Measurements from ENCODE around the gene RAP1A.
"Not testable (repeated sequence)": the region's sequence is repeated elsewhere in the genome, so short reads cannot be mapped to it uniquely, and the experiment has no call there.

RAP1A gene

GRCh38 chr1:111739925-111740765 lies 120.6 kb downstream of the RAP1A start:
- peak; percentile 63 for DNase-seq

- not testable (repeated sequence) for DNase-seq
Observed at GRCh38 chr1:111742292-111742691, 122.7 kb downstream of the RAP1A start.

DNA sequence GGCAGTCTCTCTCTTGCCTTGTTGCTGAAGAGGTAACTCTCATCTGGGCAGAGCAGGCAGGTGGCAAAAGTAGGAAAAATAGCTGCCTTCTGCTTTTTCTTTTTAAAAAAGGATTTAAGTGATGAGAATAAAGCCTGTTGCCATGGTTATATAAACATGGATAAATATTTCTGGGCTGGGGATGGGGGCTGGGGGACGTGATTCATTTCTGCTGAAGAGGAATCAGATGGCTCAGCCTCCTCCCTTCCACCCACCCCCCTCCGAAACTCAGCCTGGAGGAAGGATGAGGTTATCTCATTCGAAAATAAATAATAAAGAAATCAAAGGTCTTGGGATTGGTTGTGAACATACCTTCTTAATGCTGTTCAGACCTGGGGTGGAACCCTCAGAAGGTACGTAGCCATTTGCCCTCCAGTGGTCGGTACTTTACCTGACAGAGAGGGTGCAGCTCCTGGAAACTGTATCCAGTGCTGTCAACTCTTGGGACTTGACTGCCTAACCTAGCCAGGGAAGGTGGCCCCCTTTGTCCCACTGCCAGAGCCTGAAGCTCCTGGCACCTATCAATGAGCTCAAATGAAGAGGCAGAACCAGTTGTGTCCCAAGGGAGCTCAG lies 123.5 kb downstream of the RAP1A start:
- DNase-seq = no peak

- no peak for DNase-seq
Observed at GRCh38 chr1:111743679-111744101, 124.1 kb downstream of the RAP1A start.

DNA sequence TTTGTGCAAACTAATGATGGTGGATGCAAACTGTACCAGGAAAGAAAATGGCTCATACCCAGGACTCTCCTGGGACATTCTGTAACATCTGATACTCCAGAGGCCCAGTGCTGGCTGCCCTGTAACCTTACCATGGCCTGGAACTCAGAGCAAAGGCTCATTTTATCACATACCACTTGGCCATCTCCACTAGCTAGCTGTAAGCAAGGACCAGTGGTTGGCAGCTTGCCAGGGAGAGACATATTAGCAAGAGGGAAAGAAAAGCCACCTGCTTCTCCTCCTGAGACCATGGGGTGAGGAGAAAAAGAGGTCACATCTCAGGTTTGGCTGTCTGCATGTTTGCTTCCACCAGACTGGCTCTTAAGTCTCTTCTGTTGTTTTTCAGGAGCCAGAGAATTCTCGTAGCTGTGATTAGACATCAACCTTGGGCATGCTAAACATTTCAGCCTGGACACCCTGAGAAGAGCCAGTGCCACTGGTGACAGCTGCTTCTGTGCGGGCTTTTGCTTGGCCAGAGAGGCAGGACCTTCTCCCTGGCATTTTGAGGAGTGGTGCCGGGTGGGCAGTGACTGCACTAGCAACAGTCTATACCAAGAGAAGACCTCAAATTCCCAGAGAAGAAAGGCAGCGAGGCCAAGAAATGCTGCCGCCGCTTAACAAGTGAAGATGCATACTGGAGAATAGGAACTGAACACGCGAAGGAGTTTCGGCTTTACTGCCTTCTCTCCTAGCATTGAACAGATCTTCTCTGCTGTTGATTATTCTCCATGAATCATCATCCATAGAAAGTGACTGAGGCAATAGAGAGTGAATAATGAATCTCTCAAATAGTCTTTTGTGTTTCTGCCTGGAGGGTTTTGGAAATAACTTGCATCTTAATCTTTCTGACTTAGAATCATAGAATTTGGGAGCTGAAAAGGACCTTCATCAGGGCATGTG lies 126.4 kb downstream of the RAP1A start:
- DNase-seq = no peak

DNA sequence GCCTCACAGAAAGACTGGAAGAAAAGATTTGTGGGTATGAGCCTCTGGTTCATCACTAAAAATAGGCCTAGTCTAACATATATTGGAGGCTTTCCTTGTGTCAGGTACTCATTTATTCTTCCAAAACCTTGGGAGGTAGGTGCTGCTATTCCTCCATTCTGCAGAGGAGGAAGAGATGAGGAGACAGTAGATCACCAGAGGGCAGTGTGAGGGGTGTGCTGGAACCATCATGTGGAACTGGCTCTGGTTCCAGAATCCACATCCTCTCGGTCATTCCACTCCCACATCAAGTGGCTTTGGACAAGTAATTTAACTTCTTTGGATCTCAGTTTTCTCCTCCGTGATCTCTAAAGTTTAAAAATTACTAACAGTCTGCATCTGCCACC lies 127.0 kb downstream of the RAP1A start:
- no peak for DNase-seq

GRCh38 chr1:111747282-111747734 lies 127.7 kb downstream of the RAP1A start:
- no peak for DNase-seq

DNA sequence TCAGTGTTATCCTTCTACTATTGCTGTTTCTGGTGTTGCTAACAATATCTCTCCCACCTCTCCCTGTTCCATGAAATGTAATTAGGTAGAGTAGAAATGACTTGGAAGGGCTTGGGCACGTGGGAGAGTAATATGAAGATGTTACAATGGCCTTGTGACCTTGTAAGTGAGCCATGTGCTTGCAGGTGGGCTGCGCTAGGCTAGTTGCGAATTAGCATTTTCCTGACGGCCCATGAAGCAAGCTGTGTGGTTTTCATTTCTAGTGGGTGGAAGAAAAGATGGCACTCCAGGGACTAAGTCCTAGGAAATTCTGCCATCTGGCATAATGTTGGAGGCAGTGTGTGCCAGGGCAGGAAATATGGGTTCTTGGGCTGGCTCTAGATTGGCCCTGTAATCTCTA lies 128.4 kb downstream of the RAP1A start:
- no peak for DNase-seq

- DNase-seq = no peak
Observed at GRCh38 chr1:111749628-111750027, 130.0 kb downstream of the RAP1A start.

GRCh38 chr1:111750856-111751255 lies 131.3 kb downstream of the RAP1A start:
- no peak for DNase-seq

- DNase-seq = no peak
Observed at GRCh38 chr1:111751906-111752575, 132.5 kb downstream of the RAP1A start.

GRCh38 chr1:111754984-111755330 lies 135.4 kb downstream of the RAP1A start:
- DNase-seq = peak; percentile 77

GRCh38 chr1:111755331-111756123 lies 135.9 kb downstream of the RAP1A start, which contains the start of gene DDX20:
Gene DDX20, plus strand, starts transcription at chr1:111755901. Its CDS starts 24 bp downstream, at chr1:111755925.
- DNase-seq = peak; percentile 95

GRCh38 chr1:111756124-111756513 lies 136.5 kb downstream of the RAP1A start:
- no peak for DNase-seq

- DNase-seq = no peak
Observed at GRCh38 chr1:111758373-111758772, 138.8 kb downstream of the RAP1A start.

DNA sequence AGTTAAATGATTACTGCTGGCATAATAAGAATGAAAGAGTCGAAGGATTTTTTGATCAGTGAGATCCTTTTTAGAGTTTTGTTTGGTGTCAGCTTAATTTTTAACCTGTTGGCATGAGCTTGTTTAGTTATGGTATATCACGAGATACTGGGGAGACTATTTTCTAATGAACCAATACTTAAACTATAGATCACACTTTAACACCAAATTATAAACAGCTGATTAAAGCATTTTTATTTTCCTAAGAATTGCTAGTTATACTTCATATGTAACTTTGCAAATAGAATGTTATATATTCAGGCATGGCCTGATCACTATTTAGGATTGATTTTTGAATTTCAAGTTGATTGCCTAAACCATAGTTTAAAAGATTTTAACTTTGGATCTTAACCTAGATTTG lies 142.1 kb downstream of the RAP1A start:
- DNase-seq = no peak

DNA sequence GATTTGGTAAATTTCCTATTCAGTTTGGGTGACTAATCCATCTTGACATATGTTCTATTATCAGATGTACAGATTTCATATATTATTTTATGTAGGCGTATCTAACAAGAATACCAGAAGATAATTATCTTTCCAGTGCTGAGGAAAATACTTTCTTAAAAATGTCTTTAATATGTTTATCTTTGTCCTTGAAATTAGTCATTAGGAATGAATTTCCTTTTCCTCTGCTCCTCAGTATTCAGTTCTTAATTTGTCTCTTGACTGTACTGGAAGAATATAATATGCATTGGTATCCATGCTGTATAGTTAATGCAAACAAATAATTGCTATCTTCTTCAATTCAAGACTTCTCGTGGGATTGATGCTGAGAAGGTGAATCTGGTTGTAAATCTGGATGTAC lies 142.7 kb downstream of the RAP1A start:
- DNase-seq = no peak

Data from right hindlimb (tissue), 1 donor.